OCI-LY7 (cell line): ENCODE results near the gene PSMA3.

Experiments used
- EZH2phosphoT487 ChIP-seq: fragments of 200-600 bp; sonication (generic); IDR thresholded peaks from 2 replicates; pipeline ENCODE4 v1.6.1; 2018; ENCODE audit warnings: low read depth, borderline replicate concordance, mild to moderate bottlenecking, mixed run types, antibody characterized with exemption, low read length, moderate library complexity, mixed read lengths
- TF ChIP-seq, protein P1 (sequence below): fragments of 200-600 bp; sonication (generic); conservative IDR thresholded peaks from 2 replicates; pipeline ENCODE4 v1.5.1; 2014; ENCODE audit warnings: mild to moderate bottlenecking, antibody characterized with exemption, low read length, moderate library complexity, mixed read lengths

DNA sequence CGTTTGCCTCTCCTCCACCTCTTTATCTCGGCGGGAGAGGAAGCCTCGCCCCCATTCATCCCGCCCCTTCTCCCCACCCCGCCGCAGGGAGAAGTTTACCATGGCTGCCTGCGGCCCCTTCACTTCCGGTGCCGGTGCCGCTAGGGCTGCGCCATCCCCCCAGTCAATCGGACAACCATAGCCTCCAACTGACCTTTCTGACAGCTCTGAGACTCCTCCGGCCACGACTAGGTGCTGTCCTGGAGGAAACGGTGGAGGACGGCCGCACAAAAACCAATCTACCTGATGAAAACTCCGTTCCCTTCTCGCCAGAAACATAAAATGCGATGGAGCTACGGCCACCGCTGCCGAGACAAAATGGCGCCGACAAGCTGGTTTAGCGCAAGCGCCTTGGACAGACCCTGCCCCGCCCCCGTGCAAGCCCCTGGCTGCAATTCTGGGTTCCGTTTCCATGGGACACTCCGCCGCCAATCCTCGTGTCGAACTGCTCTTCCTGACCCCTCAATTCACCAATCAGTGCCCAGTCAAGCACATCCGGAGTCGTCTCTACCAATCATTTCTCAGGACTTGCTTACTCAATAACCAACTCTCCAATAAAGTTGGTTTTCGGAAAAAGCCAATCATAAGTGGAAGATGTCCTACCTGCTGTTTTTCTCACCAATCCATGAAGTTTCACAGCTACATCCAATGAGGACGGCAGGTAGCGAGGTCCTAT, 53.3 kb downstream of the PSMA3 start:
- TF ChIP-seq, protein P1, sequence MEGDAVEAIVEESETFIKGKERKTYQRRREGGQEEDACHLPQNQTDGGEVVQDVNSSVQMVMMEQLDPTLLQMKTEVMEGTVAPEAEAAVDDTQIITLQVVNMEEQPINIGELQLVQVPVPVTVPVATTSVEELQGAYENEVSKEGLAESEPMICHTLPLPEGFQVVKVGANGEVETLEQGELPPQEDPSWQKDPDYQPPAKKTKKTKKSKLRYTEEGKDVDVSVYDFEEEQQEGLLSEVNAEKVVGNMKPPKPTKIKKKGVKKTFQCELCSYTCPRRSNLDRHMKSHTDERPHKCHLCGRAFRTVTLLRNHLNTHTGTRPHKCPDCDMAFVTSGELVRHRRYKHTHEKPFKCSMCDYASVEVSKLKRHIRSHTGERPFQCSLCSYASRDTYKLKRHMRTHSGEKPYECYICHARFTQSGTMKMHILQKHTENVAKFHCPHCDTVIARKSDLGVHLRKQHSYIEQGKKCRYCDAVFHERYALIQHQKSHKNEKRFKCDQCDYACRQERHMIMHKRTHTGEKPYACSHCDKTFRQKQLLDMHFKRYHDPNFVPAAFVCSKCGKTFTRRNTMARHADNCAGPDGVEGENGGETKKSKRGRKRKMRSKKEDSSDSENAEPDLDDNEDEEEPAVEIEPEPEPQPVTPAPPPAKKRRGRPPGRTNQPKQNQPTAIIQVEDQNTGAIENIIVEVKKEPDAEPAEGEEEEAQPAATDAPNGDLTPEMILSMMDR: peak; percentile 41; the same call in 1 of the 2 replicates
- TF ChIP-seq EZH2phosphoT487: no peak
